Frontal cortex (tissue), 4 donors: Measurements from ENCODE around the gene CLCN4. TPM values are rescaled to one million over a fixed set of nuclear protein-coding genes. Genes with fewer than 3 reads are reported as not detected.
A peak's percentile ranks its signal among the peaks of the same experiment; 100 is the strongest.

Experiments used
- DNase-seq, 2 donors: peaks; one replicate each; pipeline ENCODE4 v3.0.0; 2012; ENCODE audit warnings: low spot score in 2 of 2
- FAIRE-seq: peaks from 2 replicates; lab custom pipeline; 2012; peaks lifted over from hg19 to GRCh38; lab: Jason Lieb, UNC
- total RNA-seq: library from RNA; depleted of rRNA; stranded (reverse); fragments of >200 nt; gene quantifications from one replicate; pipeline ENCODE4 v1.2.3, GENCODE V29; 2014
- donor health status: control.
- donor health status: control.
- donor health status: control.

The CLCN4 gene
- total RNA-seq, 1 donor from 2014 or later: 84.8 TPM

- DNase-seq: no peak
- no peak for FAIRE-seq
Measured at GRCh38 chrX:10126834-10127233, 29.9 kb upstream of the CLCN4 start.

- DNase-seq: no peak
- no peak for FAIRE-seq
Measured at GRCh38 chrX:10128386-10128785, 28.4 kb upstream of the CLCN4 start.

- DNase-seq: no peak
- no peak for FAIRE-seq
Measured at GRCh38 chrX:10129229-10129628, 27.5 kb upstream of the CLCN4 start.

GRCh38 chrX:10130354-10130753 is 26.4 kb upstream of the CLCN4 start:
- FAIRE-seq (no peak), DNase-seq (no peak)

GRCh38 chrX:10133980-10134676 is 22.6 kb upstream of the CLCN4 start:
- FAIRE-seq (no peak), DNase-seq (no peak)

GRCh38 chrX:10134921-10135320 is 21.9 kb upstream of the CLCN4 start:
- no peak for DNase-seq
- FAIRE-seq: no peak

- DNase-seq (no peak), FAIRE-seq (no peak)
Measured at GRCh38 chrX:10135561-10136399, 21.0 kb upstream of the CLCN4 start.

- FAIRE-seq (no peak), DNase-seq (no peak)
Measured at GRCh38 chrX:10138726-10139125, 18.0 kb upstream of the CLCN4 start.

GRCh38 chrX:10140264-10140663 is 16.5 kb upstream of the CLCN4 start:
- FAIRE-seq: no peak
- no peak for DNase-seq

GRCh38 chrX:10142041-10142599 is 14.7 kb upstream of the CLCN4 start:
- DNase-seq (no peak), FAIRE-seq (no peak)

GRCh38 chrX:10143071-10143983 is 13.4 kb upstream of the CLCN4 start:
- DNase-seq: no peak
- no peak for FAIRE-seq

GRCh38 chrX:10146346-10146745 is 10.4 kb upstream of the CLCN4 start:
- no peak for FAIRE-seq

GRCh38 chrX:10152086-10152485 is 4.7 kb upstream of the CLCN4 start:
- DNase-seq (no peak), FAIRE-seq (no peak)

More at GRCh38 chrX:10146346-10146745, 10.4 kb upstream of the CLCN4 start:
- no peak for DNase-seq

GRCh38 chrX:10155137-10155536 is 1.6 kb upstream of the CLCN4 start:
- no peak for FAIRE-seq

GRCh38 chrX:10157032-10157341 is 212 bp downstream of the CLCN4 start:
- FAIRE-seq: no peak
- DNase-seq: no peak

More at GRCh38 chrX:10155137-10155536, 1.6 kb upstream of the CLCN4 start:
- no peak for DNase-seq

- FAIRE-seq: no peak
- no peak for DNase-seq
Measured at GRCh38 chrX:10157543-10157942, 768 bp downstream of the CLCN4 start.

- no peak for FAIRE-seq
- DNase-seq: peak; percentile 40 to 68
Measured at GRCh38 chrX:10158279-10159144, 1.7 kb downstream of the CLCN4 start.

- FAIRE-seq (no peak), DNase-seq (no peak)
Measured at GRCh38 chrX:10159145-10159468, 2.3 kb downstream of the CLCN4 start.

- FAIRE-seq (no peak), DNase-seq (no peak)
Measured at GRCh38 chrX:10160211-10160610, 3.4 kb downstream of the CLCN4 start.
